Colonic mucosa (tissue), 4 donors: ENCODE data around the gene OPCML. TPM values are rescaled to one million over a fixed set of nuclear protein-coding genes. Genes with fewer than 3 reads are reported as not detected.

Experiments used
- DNase-seq: peaks from one replicate; pipeline ENCODE4 v3.0.0-alpha.2; 2020
- H3K27ac ChIP-seq: fragments of 200-600 bp; one replicate; pipeline ENCODE4 v1.8.0; 2021
- H3K27me3 ChIP-seq: fragments of 200-600 bp; one replicate; pipeline ENCODE4 v1.8.0; 2021
- H3K36me3 ChIP-seq: fragments of 200-600 bp; one replicate; pipeline ENCODE4 v1.8.0; 2021
- H3K4me1 ChIP-seq: fragments of 200-600 bp; one replicate; pipeline ENCODE4 v1.8.0; 2021; ENCODE audit warnings: mild to moderate bottlenecking
- H3K4me3 ChIP-seq: fragments of 200-600 bp; one replicate; pipeline ENCODE4 v1.8.0; 2021
- H3K9ac ChIP-seq, 2 donors: one replicate each; pipeline ENCODE4 v1.7.0; 2013; ENCODE audit warnings: control low read depth in 2 of 2, low read depth in 2 of 2, low read length in 2 of 2
- H3K9me3 ChIP-seq: fragments of 200-600 bp; one replicate; pipeline ENCODE4 v1.8.0; 2021
- CTCF ChIP-seq: fragments of 200-600 bp; IDR thresholded peaks from one replicate; pipeline ENCODE4 v1.8.0; 2022; ENCODE audit warnings: antibody characterized with exemption, mild to moderate bottlenecking
- intact Hi-C: fragments of 100-400 bp; cut with DNase I; formaldehyde crosslinking; loops from one replicate; pipeline ENCODE4 v1.14.1; 2022
- total RNA-seq, 2 donors: library from RNA; stranded (reverse); fragmentation: NEBNext Ultra II Directional in 1 of 2; extraction: Animal tissue kit (Norgen Biotek cat#: 25700) in 1 of 2; gene quantifications; one replicate each; pipeline ENCODE4 v1.2.1, GENCODE V29; 2021
- donor health status: healthy.
- donor health status: DM: no; HTN: no; CAD: no.
- donor health status: DM: no; HTN: no; CAD: no.

The OPCML gene
- total RNA-seq, 2 donors from 2014 or later, result 0.08 TPM; not detected in 1

- no peaks in the 10 kb centered on the region for H3K27me3 ChIP-seq
- no peak for DNase-seq
- H3K4me3 ChIP-seq, result no peak overlapping the region
- no peak for TF ChIP-seq CTCF
- intact Hi-C loops, result no loop called here
- H3K9ac ChIP-seq, result no peak overlapping the region
- H3K27ac ChIP-seq, result no peak overlapping the region
- H3K4me1 ChIP-seq, result no peaks in the 10 kb centered on the region
- no peaks in the 10 kb centered on the region for H3K9me3 ChIP-seq
- H3K36me3 ChIP-seq, result no peaks in the 10 kb centered on the region
These were observed 728.0 kb downstream of the OPCML start for GRCh38 chr11:132804258-132804657.

- no peak for DNase-seq
- Histone ChIP-seq H3K27ac (no peak overlapping the region), H3K9ac (no peak overlapping the region), H3K36me3 (no peaks in the 10 kb centered on the region), H3K4me1 (no peaks in the 10 kb centered on the region), H3K9me3 (no peaks in the 10 kb centered on the region), H3K27me3 (no peaks in the 10 kb centered on the region), H3K4me3 (no peak overlapping the region)
- no peak for TF ChIP-seq CTCF
- intact Hi-C loops, result no loop called here
These were observed 728.9 kb downstream of the OPCML start for GRCh38 chr11:132803436-132803835.

GRCh38 chr11:132802947-132803346, 729.4 kb downstream of the OPCML start:
- intact Hi-C loops, result no loop called here
- H3K9me3 ChIP-seq, result no peaks in the 10 kb centered on the region
- DNase-seq, result no peak
- H3K4me1 ChIP-seq, result no peaks in the 10 kb centered on the region
- no peak overlapping the region for H3K4me3 ChIP-seq
- no peaks in the 10 kb centered on the region for H3K36me3 ChIP-seq
- no peak overlapping the region for H3K27ac ChIP-seq
- H3K9ac ChIP-seq, result no peak overlapping the region
- TF ChIP-seq CTCF, result no peak
- H3K27me3 ChIP-seq, result no peaks in the 10 kb centered on the region

GRCh38 chr11:132793831-132794230, 738.5 kb downstream of the OPCML start:
- Histone ChIP-seq H3K9me3 (no peaks in the 10 kb centered on the region), H3K27ac (no peak overlapping the region), H3K9ac (no peak overlapping the region), H3K4me3 (no peak overlapping the region), H3K4me1 (no peaks in the 10 kb centered on the region), H3K27me3 (no peaks in the 10 kb centered on the region), H3K36me3 (no peaks in the 10 kb centered on the region)
- intact Hi-C loops, result no loop called here
- no peak for DNase-seq
- no peak for TF ChIP-seq CTCF

- intact Hi-C loops, result no loop called here
- Histone ChIP-seq H3K27ac (no peak overlapping the region), H3K36me3 (no peaks in the 10 kb centered on the region), H3K4me1 (no peaks in the 10 kb centered on the region), H3K4me3 (no peak overlapping the region), H3K9ac (no peak overlapping the region), H3K9me3 (no peaks in the 10 kb centered on the region), H3K27me3 (no peaks in the 10 kb centered on the region)
- no peak for TF ChIP-seq CTCF
- DNase-seq, result no peak
These were observed 739.8 kb downstream of the OPCML start for GRCh38 chr11:132792341-132793140.
